ENCODE results near the gene ERC2.

ERC2 gene

GRCh38 chr3:55801676-55802075, 666.6 kb downstream of the ERC2 start:
- Histone ChIP-seq H3K27me3 (ENCODE audit: insufficient read depth, low read length) (no peaks in the 10 kb centered on the region), H3K27ac (ENCODE audit: low read depth, low read length, poor library complexity, severe bottlenecking) (no peak overlapping the region), H3K9me2 (ENCODE audit: low read depth, low read length) (no peaks in the 10 kb centered on the region), H3F3A (ENCODE audit: insufficient read depth, low read length) (no peaks in the 10 kb centered on the region), H3K4me2 (ENCODE audit: low read length) (no peak overlapping the region), H3K9ac (ENCODE audit: low read length) (no peak overlapping the region), H2AFZ (ENCODE audit: low read length) (no peak overlapping the region), H3K4me1 (ENCODE audit: insufficient read depth, low read length, severe bottlenecking) (peaks cover 13% of the 10 kb centered on the region), H3K36me3 (ENCODE audit: insufficient read depth, low read length) (no peaks in the 10 kb centered on the region), H3K9me3 (ENCODE audit: low read length) (no peaks in the 10 kb centered on the region), H3K4me3 (ENCODE audit: low read depth, low read length, poor library complexity, severe bottlenecking) (no peak overlapping the region), H3K79me2 (ENCODE audit: insufficient read depth, low read length) (no peaks in the 10 kb centered on the region), H4K20me1 (ENCODE audit: insufficient read depth, low read length) (no peaks in the 10 kb centered on the region)
- no peak for TF ChIP-seq CTCF (IDR thresholded peaks at IDR 0.05; ENCODE audit: low read length)
- no peak for TF ChIP-seq EZH2 (IDR thresholded peaks at IDR 0.05; ENCODE audit: borderline replicate concordance, low read length)

GRCh38 chr3:55801068-55801467, 667.2 kb downstream of the ERC2 start:
- H3K9me2 ChIP-seq (ENCODE audit: low read depth, low read length), result no peaks in the 10 kb centered on the region
- H3K4me2 ChIP-seq (ENCODE audit: low read length), result no peak overlapping the region
- no peak overlapping the region for H2AFZ ChIP-seq (ENCODE audit: low read length)
- no peak overlapping the region for H3K27ac ChIP-seq (ENCODE audit: low read depth, low read length, poor library complexity, severe bottlenecking)
- no peaks in the 10 kb centered on the region for H3F3A ChIP-seq (ENCODE audit: insufficient read depth, low read length)
- no peaks in the 10 kb centered on the region for H3K79me2 ChIP-seq (ENCODE audit: insufficient read depth, low read length)
- H4K20me1 ChIP-seq (ENCODE audit: insufficient read depth, low read length), result no peaks in the 10 kb centered on the region
- no peaks in the 10 kb centered on the region for H3K9me3 ChIP-seq (ENCODE audit: low read length)
- no peak overlapping the region for H3K4me3 ChIP-seq (ENCODE audit: low read depth, low read length, poor library complexity, severe bottlenecking)
- TF ChIP-seq CTCF (IDR thresholded peaks at IDR 0.05; ENCODE audit: low read length) (no peak), EZH2 (IDR thresholded peaks at IDR 0.05; ENCODE audit: borderline replicate concordance, low read length) (no peak)
- H3K4me1 ChIP-seq (ENCODE audit: insufficient read depth, low read length, severe bottlenecking), result peaks cover 13% of the 10 kb centered on the region
- H3K27me3 ChIP-seq (ENCODE audit: insufficient read depth, low read length), result no peaks in the 10 kb centered on the region
- H3K36me3 ChIP-seq (ENCODE audit: insufficient read depth, low read length), result no peaks in the 10 kb centered on the region
- H3K9ac ChIP-seq (ENCODE audit: low read length), result no peak overlapping the region

- no peaks in the 10 kb centered on the region for H3K36me3 ChIP-seq (ENCODE audit: insufficient read depth, low read length)
- TF ChIP-seq CTCF (IDR thresholded peaks at IDR 0.05; ENCODE audit: low read length) (no peak), EZH2 (IDR thresholded peaks at IDR 0.05; ENCODE audit: borderline replicate concordance, low read length) (no peak)
- H3K79me2 ChIP-seq (ENCODE audit: insufficient read depth, low read length), result no peaks in the 10 kb centered on the region
- H3F3A ChIP-seq (ENCODE audit: insufficient read depth, low read length), result no peaks in the 10 kb centered on the region
- no peaks in the 10 kb centered on the region for H3K4me1 ChIP-seq (ENCODE audit: insufficient read depth, low read length, severe bottlenecking)
- H3K9ac ChIP-seq (ENCODE audit: low read length), result no peak overlapping the region
- H3K27ac ChIP-seq (ENCODE audit: low read depth, low read length, poor library complexity, severe bottlenecking), result no peak overlapping the region
- no peaks in the 10 kb centered on the region for H4K20me1 ChIP-seq (ENCODE audit: insufficient read depth, low read length)
- H3K4me2 ChIP-seq (ENCODE audit: low read length), result no peak overlapping the region
- no peaks in the 10 kb centered on the region for H3K9me2 ChIP-seq (ENCODE audit: low read depth, low read length)
- no peaks in the 10 kb centered on the region for H3K9me3 ChIP-seq (ENCODE audit: low read length)
- no peak overlapping the region for H3K4me3 ChIP-seq (ENCODE audit: low read depth, low read length, poor library complexity, severe bottlenecking)
- H3K27me3 ChIP-seq (ENCODE audit: insufficient read depth, low read length), result no peaks in the 10 kb centered on the region
- H2AFZ ChIP-seq (ENCODE audit: low read length), result no peak overlapping the region
Measured at GRCh38 chr3:55797775-55798174, 670.5 kb downstream of the ERC2 start.
